Astrocyte of the cerebellum (primary cell): ENCODE results near the gene BAHCC1.
"Not testable (repeated sequence)": the region's sequence is repeated elsewhere in the genome, so short reads cannot be mapped to it uniquely, and the experiment has no call there.

Experiments
- DNase-seq: peaks from one replicate; pipeline ENCODE4 v3.0.0-alpha.2; 2011; ENCODE audit warnings: low read depth
- H3K4me3 ChIP-seq: 2 replicates; pipeline ENCODE4 v1.5.1; 2011; ENCODE audit warnings: mild to moderate bottlenecking, low read depth, low read length, moderate library complexity
- CTCF ChIP-seq: IDR thresholded peaks from 2 replicates; pipeline ENCODE4 v1.5.1; 2012; ENCODE audit warnings: low read length, low read depth, moderate library complexity, mild to moderate bottlenecking; ENCODE audit errors: missing control alignments
- in situ Hi-C: cut with HindIII; loops from 2 replicates; pipeline ENCODE4 v1.10.0; 2017; ENCODE audit warnings: low sequenced_read_pairs

BAHCC1 gene

GRCh38 chr17:81349397-81350319 lies 45.6 kb upstream of the BAHCC1 start:
- no peak for DNase-seq
- TF ChIP-seq CTCF, result no peak
- in situ Hi-C loops, result no loop called here
- no peak overlapping the region for H3K4me3 ChIP-seq

GRCh38 chr17:81350320-81350890 lies 44.9 kb upstream of the BAHCC1 start:
- no peak overlapping the region for H3K4me3 ChIP-seq
- in situ Hi-C loops, result no loop called here
- DNase-seq, result no peak
- no peak for TF ChIP-seq CTCF

- in situ Hi-C loops, DNase-seq, H3K4me3 ChIP-seq: not testable (repeated sequence)
Measured at GRCh38 chr17:81351329-81352052, 43.8 kb upstream of the BAHCC1 start.

GRCh38 chr17:81352056-81352455 lies 43.2 kb upstream of the BAHCC1 start:
- in situ Hi-C loops, H3K4me3 ChIP-seq, DNase-seq: not testable (repeated sequence)

- no peak for DNase-seq
- no peak for TF ChIP-seq CTCF
- in situ Hi-C loops, result no loop called here
- H3K4me3 ChIP-seq, result no peak overlapping the region
Measured at GRCh38 chr17:81354252-81354953, 40.9 kb upstream of the BAHCC1 start.

- no peak for DNase-seq
- in situ Hi-C loops, result no loop called here
Measured at GRCh38 chr17:81354954-81355347, 40.3 kb upstream of the BAHCC1 start.

More at GRCh38 chr17:81354954-81355347, 40.3 kb upstream of the BAHCC1 start:
- no peak overlapping the region for H3K4me3 ChIP-seq
- TF ChIP-seq CTCF, result no peak
